ENCODE measurements around the gene CSRP3.

- TF ChIP-seq, protein P1, sequence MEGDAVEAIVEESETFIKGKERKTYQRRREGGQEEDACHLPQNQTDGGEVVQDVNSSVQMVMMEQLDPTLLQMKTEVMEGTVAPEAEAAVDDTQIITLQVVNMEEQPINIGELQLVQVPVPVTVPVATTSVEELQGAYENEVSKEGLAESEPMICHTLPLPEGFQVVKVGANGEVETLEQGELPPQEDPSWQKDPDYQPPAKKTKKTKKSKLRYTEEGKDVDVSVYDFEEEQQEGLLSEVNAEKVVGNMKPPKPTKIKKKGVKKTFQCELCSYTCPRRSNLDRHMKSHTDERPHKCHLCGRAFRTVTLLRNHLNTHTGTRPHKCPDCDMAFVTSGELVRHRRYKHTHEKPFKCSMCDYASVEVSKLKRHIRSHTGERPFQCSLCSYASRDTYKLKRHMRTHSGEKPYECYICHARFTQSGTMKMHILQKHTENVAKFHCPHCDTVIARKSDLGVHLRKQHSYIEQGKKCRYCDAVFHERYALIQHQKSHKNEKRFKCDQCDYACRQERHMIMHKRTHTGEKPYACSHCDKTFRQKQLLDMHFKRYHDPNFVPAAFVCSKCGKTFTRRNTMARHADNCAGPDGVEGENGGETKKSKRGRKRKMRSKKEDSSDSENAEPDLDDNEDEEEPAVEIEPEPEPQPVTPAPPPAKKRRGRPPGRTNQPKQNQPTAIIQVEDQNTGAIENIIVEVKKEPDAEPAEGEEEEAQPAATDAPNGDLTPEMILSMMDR (IDR thresholded peaks at IDR 0.05): no peak
- no peak for TF ChIP-seq POLR2A (IDR thresholded peaks at IDR 0.05)
Observed at GRCh38 chr11:19232910-19233503, 31.2 kb upstream of the CSRP3 start.
